Loucy (cell line): ENCODE measurements around the gene CSHL1.
"Not testable (repeated sequence)": the region's sequence is repeated elsewhere in the genome, so short reads cannot be mapped to it uniquely, and the experiment has no call there.

ENCODE experiments used
- CTCF ChIP-seq: fragments of 200-600 bp; sonication (generic); conservative IDR thresholded peaks from 2 replicates; pipeline ENCODE4 v1.5.1; 2014; ENCODE audit warnings: mild to moderate bottlenecking, antibody characterized with exemption, low read length
- EZH2phosphoT487 ChIP-seq: fragments of 200-600 bp; IDR thresholded peaks from 2 replicates; pipeline ENCODE4 v1.6.1; 2018; ENCODE audit warnings: antibody characterized with exemption, mild to moderate bottlenecking, moderate library complexity, borderline replicate concordance

DNA sequence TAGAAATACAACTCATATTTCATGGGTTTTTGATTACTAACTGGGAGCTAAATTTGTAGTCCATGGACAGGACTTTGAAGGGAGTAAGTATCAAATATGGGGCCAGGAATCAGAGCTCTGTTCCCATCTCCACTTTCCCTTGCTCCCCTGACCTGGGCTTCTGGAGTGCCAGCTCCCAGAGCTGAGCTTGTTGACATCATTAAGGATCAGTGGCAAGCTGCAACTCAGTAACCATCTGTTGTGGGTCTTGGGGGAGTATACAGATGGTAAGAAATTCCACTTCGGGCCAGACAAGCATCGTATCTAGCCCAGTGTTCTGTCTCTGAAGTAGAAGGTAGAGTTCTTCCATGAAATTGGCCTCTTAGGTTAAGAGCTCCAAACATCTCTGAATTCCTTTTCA, 9.1 kb downstream of the CSHL1 start:
- TF ChIP-seq CTCF, EZH2phosphoT487: not testable (repeated sequence)
